Testis (tissue), 2 donors: Measurements from ENCODE around the gene ANKRD2.

ENCODE experiments used
- CTCF ChIP-seq, 3 experiments: fragments of 450-650 bp in 2 of 3; fragments of 200-600 bp in 1 of 3; sonication (generic) in 1 of 3; IDR thresholded peaks; one replicate each; pipeline ENCODE4 v1.5.1; 2016 to 2019; ENCODE audit warnings: antibody characterized with exemption in 3 of 3, mild to moderate bottlenecking in 2 of 3, moderate library complexity in 1 of 3
- POLR2A ChIP-seq: fragments of 450-650 bp; IDR thresholded peaks from one replicate; pipeline ENCODE4 v1.6.1; 2017; ENCODE audit warnings: antibody characterized with exemption, mild to moderate bottlenecking, moderate library complexity

DNA sequence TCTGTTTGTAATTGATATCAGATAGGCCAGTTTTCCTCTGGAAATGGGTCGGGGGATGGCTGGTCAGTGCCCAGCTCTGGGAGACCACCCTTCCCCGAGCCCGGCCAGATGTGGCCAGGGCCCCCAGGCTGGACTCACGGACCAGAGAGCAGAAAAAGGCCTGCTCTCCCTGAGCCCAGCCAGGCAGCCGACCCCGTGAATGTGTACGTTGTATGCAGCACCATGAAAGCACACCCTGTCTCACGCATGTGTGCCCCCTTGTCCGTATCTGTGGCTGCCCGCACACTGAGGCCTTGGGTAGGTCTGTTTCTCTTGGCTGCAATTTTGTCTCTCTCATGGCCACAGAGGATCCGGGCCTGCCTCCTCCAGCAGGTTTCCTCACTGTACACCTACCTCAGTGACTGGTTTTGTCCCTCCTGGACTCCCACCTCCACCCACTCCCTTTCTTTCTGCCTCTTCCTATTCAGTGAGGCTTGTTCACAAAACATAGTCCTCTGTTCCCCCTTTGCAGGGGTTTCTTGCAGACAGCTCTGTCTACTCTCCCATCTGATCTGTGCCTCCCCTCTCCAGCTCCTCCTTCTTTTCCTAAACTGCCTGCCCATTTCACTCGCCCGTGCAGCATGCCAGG is 23.6 kb upstream of the ANKRD2 start:
- no peak for TF ChIP-seq CTCF (IDR thresholded peaks at IDR 0.05)
- TF ChIP-seq POLR2A, result no peak
